Gastroesophageal sphincter (tissue), 4 donors: ENCODE measurements around the gene LYL1. TPM values are rescaled to one million over a fixed set of nuclear protein-coding genes. Genes with fewer than 3 reads are reported as not detected.

Experiments used
- ATAC-seq: fragments of 150-250 bp; one replicate; pipeline ENCODE4 v1.9.1; 2016; ENCODE audit warnings: mild to moderate bottlenecking, moderate library complexity
- H3K27ac ChIP-seq, 4 donors: fragments of 200-600 bp; sonication (generic) in 3 of 4; 1 replicate in 3 of 4; 2 replicates in 1 of 4; pipeline ENCODE4 v1.5.1; 2016 to 2019
- H3K27me3 ChIP-seq: fragments of 200-600 bp; sonication (generic); one replicate; pipeline ENCODE4 v1.5.1; 2019
- H3K36me3 ChIP-seq, 2 donors: fragments of 200-600 bp; sonication (generic); one replicate each; pipeline ENCODE4 v1.5.1; 2019; ENCODE audit warnings: control low read depth in 1 of 2
- H3K4me1 ChIP-seq, 3 donors: fragments of 200-600 bp; sonication (generic); 1 replicate in 2 of 3; 2 replicates in 1 of 3; pipeline ENCODE4 v1.5.1; 2016 to 2019; ENCODE audit warnings: control low read depth in 2 of 3
- H3K4me3 ChIP-seq, 2 donors: fragments of 200-600 bp; sonication (generic); one replicate each; pipeline ENCODE4 v1.5.1; 2019; ENCODE audit warnings: mild to moderate bottlenecking in 1 of 2, moderate library complexity in 1 of 2
- H3K9me3 ChIP-seq, 3 donors: fragments of 200-600 bp; sonication (generic); one replicate each; pipeline ENCODE4 v1.5.1; 2017 to 2019; ENCODE audit warnings: control low read depth in 2 of 3
- CTCF ChIP-seq, 4 experiments: fragments of 200-600 bp in 2 of 4; fragments of 450-650 bp in 2 of 4; sonication (generic) in 1 of 4; IDR thresholded peaks; one replicate each; pipeline ENCODE4 v1.5.1; 2017 to 2019; ENCODE audit warnings: antibody characterized with exemption in 4 of 4, mild to moderate bottlenecking in 2 of 4, moderate library complexity in 2 of 4
- EP300 ChIP-seq: sonication (generic); formaldehyde crosslinking; IDR thresholded peaks from one replicate; pipeline ENCODE4 v1.6.1; 2017; ENCODE audit warnings: antibody characterized with exemption, mild to moderate bottlenecking
- POLR2A ChIP-seq, 2 donors: fragments of 450-650 bp; IDR thresholded peaks; one replicate each; pipeline ENCODE4 v1.6.1; 2017; ENCODE audit warnings: antibody characterized with exemption in 2 of 2, mild to moderate bottlenecking in 2 of 2, moderate library complexity in 1 of 2
- POLR2AphosphoS5 ChIP-seq: sonication (generic); formaldehyde crosslinking; IDR thresholded peaks from one replicate; pipeline ENCODE4 v1.6.1; 2017; ENCODE audit warnings: antibody characterized with exemption
- WGBS, 2 donors: methylation state at CpG; one replicate each; pipeline ENCODE4 v1.1.5; 2018; ENCODE audit warnings: low coverage in 1 of 2; 5-methylcytosine and 5-hydroxymethylcytosine counted together
- total RNA-seq, 4 donors: library from RNA; depleted of rRNA; stranded (reverse); fragments of >200 nt; gene quantifications; one replicate each; pipeline ENCODE4 v1.1.0, GENCODE V29; 2016

LYL1 gene
- total RNA-seq, 4 donors from 2014 or later = 9.9 to 11.8 (median 10.8) TPM

GRCh38 chr19:13101590-13102415, 855 bp downstream of the LYL1 start:
- Histone ChIP-seq H3K4me1 (peaks cover 0 to 79% (median 13%) of the 10 kb centered on the region in 3 donors), H3K9me3 (no peaks in the 10 kb centered on the region), H3K27me3 (peaks cover 13% of the 10 kb centered on the region), H3K4me3 (peak overlapping the region; percentile 20 to 52), H3K27ac (peak overlapping the region in 3 of 4 donors; percentile 80 to 89 (median 85)), H3K36me3 (peaks cover 0 to 9% of the 10 kb centered on the region in 2 donors)
- no peak for ATAC-seq
- 75 to 83% methylated on average over 4 to 5 of the region's 7 CpGs for WGBS, 2 donors
- TF ChIP-seq POLR2AphosphoS5 = no peak
- no peak for TF ChIP-seq POLR2A (IDR thresholded peaks at IDR 0.05)
- no peak for TF ChIP-seq CTCF (IDR thresholded peaks at IDR 0.05)
- TF ChIP-seq EP300 = no peak

- peak in 2 of 4 experiments; percentile 7 to 27 for TF ChIP-seq CTCF (IDR thresholded peaks at IDR 0.05)
- no peak for TF ChIP-seq EP300
- ATAC-seq = no peak
- Histone ChIP-seq H3K4me3 (peak overlapping the region in 1 of 2 donors; percentile 52), H3K9me3 (no peaks in the 10 kb centered on the region), H3K36me3 (peaks cover 0 to 7% of the 10 kb centered on the region in 2 donors), H3K27me3 (peaks cover 13% of the 10 kb centered on the region), H3K27ac (peak overlapping the region in 3 of 4 donors; percentile 80 to 89 (median 85)), H3K4me1 (peaks cover 0 to 87% (median 17%) of the 10 kb centered on the region in 3 donors)
- WGBS, 2 donors = 61 to 87% methylated on average over 3 to 6 of the region's 18 CpGs
Observed at GRCh38 chr19:13100841-13101589, 1.6 kb downstream of the LYL1 start.

- no peak for ATAC-seq
- Histone ChIP-seq H3K36me3 (peaks cover 0 to 12% of the 10 kb centered on the region in 2 donors), H3K9me3 (no peaks in the 10 kb centered on the region), H3K4me3 (peak overlapping the region in 1 of 2 donors; percentile 52), H3K27ac (peak overlapping the region; percentile 66 to 89 (median 82)), H3K27me3 (peaks cover 13% of the 10 kb centered on the region), H3K4me1 (peaks cover 0 to 96% (median 25%) of the 10 kb centered on the region in 3 donors)
- TF ChIP-seq POLR2AphosphoS5 (no peak), POLR2A (IDR thresholded peaks at IDR 0.05) (no peak), CTCF (IDR thresholded peaks at IDR 0.05) (no peak), EP300 (no peak)
- WGBS, 2 donors = 70% methylated on average over 2 of the region's 12 CpGs; no CpG with 5 or more reads in 1 of the 2 donors
Observed at GRCh38 chr19:13100031-13100588, 2.5 kb downstream of the LYL1 start.

- H3K36me3 ChIP-seq = peaks cover 0 to 19% of the 10 kb centered on the region in 2 donors
- WGBS, 2 donors = 27% methylated on average over 5 of the region's 77 CpGs; no CpG with 5 or more reads in 1 of the 2 donors
- H3K4me1 ChIP-seq = peaks cover 0 to 98% (median 33%) of the 10 kb centered on the region in 3 donors
- H3K27me3 ChIP-seq = peaks cover 13% of the 10 kb centered on the region
- peak; percentile 27 for ATAC-seq
- peak overlapping the region; percentile 14 to 49 for H3K4me3 ChIP-seq
- no peaks in the 10 kb centered on the region for H3K9me3 ChIP-seq
- H3K27ac ChIP-seq = peak overlapping the region; percentile 66 to 89 (median 82)
- TF ChIP-seq EP300 (no peak), CTCF (IDR thresholded peaks at IDR 0.05) (no peak), POLR2AphosphoS5 (peak; percentile 37), POLR2A (IDR thresholded peaks at IDR 0.05) (peak in 1 of 2 donors; percentile 27)
Observed at GRCh38 chr19:13099073-13099999, 3.3 kb downstream of the LYL1 start.
